ENCODE results near the gene DIPK1A.

DIPK1A gene

GRCh38 chr1:92934395-92935378 is 26.6 kb downstream of the DIPK1A start:
- no peak overlapping the region for H3K27ac ChIP-seq
- TF ChIP-seq CTCF (IDR thresholded peaks at IDR 0.05) (no peak), ZFX (IDR thresholded peaks at IDR 0.05; ENCODE audit: borderline replicate concordance) (no peak)

- H3K27ac ChIP-seq: no peak overlapping the region
- TF ChIP-seq ZFX (IDR thresholded peaks at IDR 0.05; ENCODE audit: borderline replicate concordance) (no peak), CTCF (IDR thresholded peaks at IDR 0.05) (no peak)
These were observed 27.8 kb downstream of the DIPK1A start for GRCh38 chr1:92933459-92933858.

GRCh38 chr1:92931691-92932090 is 29.6 kb downstream of the DIPK1A start:
- no peak overlapping the region for H3K27ac ChIP-seq
- TF ChIP-seq CTCF (IDR thresholded peaks at IDR 0.05): no peak
- TF ChIP-seq ZFX (IDR thresholded peaks at IDR 0.05; ENCODE audit: borderline replicate concordance): no peak

- TF ChIP-seq CTCF (IDR thresholded peaks at IDR 0.05) (no peak), ZFX (IDR thresholded peaks at IDR 0.05; ENCODE audit: borderline replicate concordance) (no peak)
- H3K27ac ChIP-seq: no peak overlapping the region
These were observed 31.8 kb downstream of the DIPK1A start for GRCh38 chr1:92929461-92929860.

- H3K27ac ChIP-seq: no peak overlapping the region
- TF ChIP-seq CTCF (IDR thresholded peaks at IDR 0.05) (no peak), ZFX (IDR thresholded peaks at IDR 0.05; ENCODE audit: borderline replicate concordance) (no peak)
These were observed 33.4 kb downstream of the DIPK1A start for GRCh38 chr1:92927870-92928269.

- TF ChIP-seq ZFX (IDR thresholded peaks at IDR 0.05; ENCODE audit: borderline replicate concordance) (no peak), CTCF (IDR thresholded peaks at IDR 0.05) (no peak)
These were observed 34.4 kb downstream of the DIPK1A start for GRCh38 chr1:92926873-92927272.

GRCh38 chr1:92924501-92924900 is 36.8 kb downstream of the DIPK1A start:
- H3K27ac ChIP-seq: no peak overlapping the region
- no peak for TF ChIP-seq ZFX (IDR thresholded peaks at IDR 0.05; ENCODE audit: borderline replicate concordance)

More at GRCh38 chr1:92926873-92927272, 34.4 kb downstream of the DIPK1A start:
- no peak overlapping the region for H3K27ac ChIP-seq
